HG02870 (cell line): ENCODE results near the gene ATRAID.
"Not testable (repeated sequence)": the region's sequence is repeated elsewhere in the genome, so short reads cannot be mapped to it uniquely, and the experiment has no call there.

Experiments
- ATAC-seq: cut with Tn5 transposase; IDR thresholded peaks from one replicate; pipeline ENCODE4 v1.9.1; 2021; ENCODE audit warnings: mild to moderate bottlenecking, moderate library complexity; ENCODE audit not compliant: unreplicated experiment

The ATRAID gene

GRCh38 chr2:27191070-27191829 lies 20.6 kb upstream of the ATRAID start:
- no peak for ATAC-seq

DNA sequence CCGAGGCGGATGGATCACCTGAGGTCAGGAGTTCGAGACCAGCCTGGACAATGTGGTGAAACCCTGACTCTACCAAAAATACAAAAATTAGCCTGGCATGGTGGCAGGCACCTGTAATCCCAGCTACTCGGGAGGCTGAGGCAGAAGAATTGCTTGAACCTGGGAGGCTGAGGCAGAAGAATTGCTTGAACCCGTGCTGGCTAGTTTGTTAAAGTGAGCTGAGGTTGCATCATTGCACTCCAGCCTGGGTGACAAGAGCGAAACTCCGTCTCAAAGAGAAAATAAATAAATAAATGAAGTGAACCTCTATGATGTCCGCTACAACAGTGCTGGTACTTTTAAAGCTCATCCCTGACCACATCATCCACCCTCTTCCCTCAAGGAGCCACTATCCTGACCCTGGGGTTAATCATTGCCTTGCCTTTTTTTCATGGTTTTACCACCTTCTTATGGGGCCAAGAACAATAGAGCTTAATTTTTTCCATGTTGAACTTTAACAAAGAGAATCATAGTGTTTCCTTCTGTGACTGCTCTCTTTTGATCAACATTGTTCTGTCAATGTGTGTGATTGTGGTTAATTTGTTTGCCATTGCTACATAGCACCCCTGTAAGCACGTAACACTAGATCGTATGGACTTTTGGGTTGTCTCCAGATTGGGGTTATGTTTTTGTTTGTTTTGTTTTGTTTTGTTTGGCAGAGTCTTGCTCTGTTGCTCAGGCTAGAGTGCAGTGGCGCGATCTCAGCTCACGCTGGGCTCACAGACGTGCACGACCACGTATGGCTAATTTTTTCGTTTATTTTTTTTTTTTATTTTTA lies 17.1 kb upstream of the ATRAID start:
- no peak for ATAC-seq

- ATAC-seq = not testable (repeated sequence)
These were observed 16.0 kb upstream of the ATRAID start for GRCh38 chr2:27195799-27196198.

- ATAC-seq = not testable (repeated sequence)
These were observed 13.8 kb upstream of the ATRAID start for GRCh38 chr2:27198068-27198467.

DNA sequence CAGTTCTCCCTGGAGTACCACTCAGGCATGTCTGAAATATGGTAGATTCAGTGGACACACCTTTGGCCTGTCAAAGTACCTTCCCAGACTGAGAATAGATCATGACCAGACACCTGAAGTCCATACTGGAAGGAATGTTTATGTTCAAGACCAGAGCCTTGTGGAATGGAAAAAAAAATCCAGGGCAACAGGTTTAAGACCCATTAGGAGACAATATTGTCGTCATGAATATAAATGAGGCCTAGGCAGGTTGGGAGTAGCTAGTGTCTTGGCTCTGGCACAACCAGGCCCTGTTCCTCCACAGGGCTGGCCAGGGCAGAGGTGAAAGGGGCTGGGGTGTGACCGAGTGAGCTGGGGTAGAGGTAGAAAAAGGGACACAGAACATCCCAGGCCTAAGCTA lies 13.2 kb upstream of the ATRAID start:
- no peak for ATAC-seq

- ATAC-seq = no peak
These were observed 12.6 kb upstream of the ATRAID start for GRCh38 chr2:27199241-27199640.

- ATAC-seq = no peak
These were observed 10.2 kb upstream of the ATRAID start for GRCh38 chr2:27201675-27202074.

DNA sequence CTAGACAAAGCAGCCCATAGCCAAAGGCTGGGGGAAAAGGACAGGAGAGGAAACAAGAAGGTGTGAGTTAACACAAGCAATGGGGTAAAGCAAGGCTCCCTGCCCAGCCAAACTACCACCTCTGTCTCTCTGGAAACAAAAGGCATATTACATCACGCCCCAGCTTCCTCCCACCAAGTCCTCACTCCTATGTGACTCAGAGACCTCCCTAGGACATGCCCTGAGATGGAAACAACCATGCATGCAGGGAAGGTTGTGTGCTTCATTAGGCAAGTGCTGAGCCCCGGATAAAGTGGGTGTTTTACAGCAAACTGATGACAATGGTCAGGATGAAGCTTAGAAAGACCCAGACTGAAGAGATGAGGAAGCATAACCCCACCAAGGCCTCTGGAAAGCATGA lies 9.0 kb upstream of the ATRAID start:
- no peak for ATAC-seq

GRCh38 chr2:27203741-27204140 lies 8.1 kb upstream of the ATRAID start:
- no peak for ATAC-seq

- no peak for ATAC-seq
These were observed 7.3 kb upstream of the ATRAID start for GRCh38 chr2:27204566-27204965.

- no peak for ATAC-seq
These were observed 6.6 kb upstream of the ATRAID start for GRCh38 chr2:27205206-27205605.

GRCh38 chr2:27206346-27206745 lies 5.5 kb upstream of the ATRAID start:
- no peak for ATAC-seq

DNA sequence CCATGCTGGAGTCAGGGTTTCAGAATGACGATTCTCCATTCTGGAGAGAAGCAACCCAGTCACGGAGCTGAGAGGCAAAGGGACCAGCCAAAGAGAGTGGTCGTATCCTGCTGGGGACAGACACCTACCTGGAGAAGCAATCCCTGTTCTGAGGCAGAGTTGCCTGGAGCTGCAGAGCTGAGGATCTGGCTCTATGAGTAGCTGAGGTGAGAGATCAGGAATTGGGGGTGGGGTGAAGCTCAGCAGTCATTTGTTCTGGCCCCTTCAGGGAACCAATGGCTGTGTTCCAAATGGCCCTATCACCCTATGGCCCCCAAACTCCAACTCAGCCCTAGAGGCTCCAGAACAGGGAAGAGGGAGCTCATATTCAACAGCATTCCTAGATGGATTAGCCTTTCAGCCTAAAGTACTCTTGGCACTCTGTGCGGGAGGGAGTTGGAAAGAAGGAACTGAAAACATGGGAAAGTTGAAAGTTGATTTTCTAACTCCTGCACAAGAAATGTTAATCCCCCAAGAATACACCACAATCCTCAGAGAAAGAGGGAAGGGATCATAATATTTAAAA lies 3.3 kb upstream of the ATRAID start:
- ATAC-seq = no peak

GRCh38 chr2:27209621-27210401 lies 2.0 kb upstream of the ATRAID start:
- ATAC-seq = no peak

GRCh38 chr2:27211241-27211942 lies 449 bp upstream of the ATRAID start:
- no peak for ATAC-seq

- peak; percentile 16 for ATAC-seq
These were observed 1.0 kb downstream of the ATRAID start for GRCh38 chr2:27212626-27213471.

- ATAC-seq = no peak
These were observed 3.1 kb downstream of the ATRAID start for GRCh38 chr2:27214941-27215340.

DNA sequence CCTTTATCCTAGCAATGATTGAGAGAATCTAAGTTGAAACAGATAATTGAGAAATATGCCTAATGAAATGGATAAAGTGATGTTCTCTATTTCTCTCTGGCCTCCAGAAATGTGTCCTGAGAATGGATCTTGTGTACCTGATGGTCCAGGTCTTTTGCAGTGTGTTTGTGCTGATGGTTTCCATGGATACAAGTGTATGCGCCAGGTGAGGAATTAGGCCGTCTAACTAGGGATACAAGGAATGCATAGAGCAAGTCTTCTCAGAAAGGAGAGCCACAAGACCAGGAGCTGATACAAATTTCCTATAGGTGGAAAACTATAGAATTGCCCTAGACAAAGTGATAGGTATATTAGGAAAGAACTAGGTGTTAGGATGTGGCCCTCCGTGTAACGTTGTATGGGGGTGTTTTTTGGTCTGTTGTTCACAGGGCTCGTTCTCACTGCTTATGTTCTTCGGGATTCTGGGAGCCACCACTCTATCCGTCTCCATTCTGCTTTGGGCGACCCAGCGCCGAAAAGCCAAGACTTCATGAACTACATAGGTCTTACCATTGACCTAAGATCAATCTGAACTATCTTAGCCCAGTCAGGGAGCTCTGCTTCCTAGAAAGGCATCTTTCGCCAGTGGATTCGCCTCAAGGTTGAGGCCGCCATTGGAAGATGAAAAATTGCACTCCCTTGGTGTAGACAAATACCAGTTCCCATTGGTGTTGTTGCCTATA lies 4.7 kb downstream of the ATRAID start:
- no peak for ATAC-seq
